GM04504 (cell line): Measurements from ENCODE around the gene PALD1.
"Not testable (repeated sequence)": the region's sequence is repeated elsewhere in the genome, so short reads cannot be mapped to it uniquely, and the experiment has no call there.

Experiments used
- DNase-seq: peaks from one replicate; pipeline ENCODE4 v3.0.0-alpha.2; 2012; ENCODE audit warnings: low read depth

The PALD1 gene

DNA sequence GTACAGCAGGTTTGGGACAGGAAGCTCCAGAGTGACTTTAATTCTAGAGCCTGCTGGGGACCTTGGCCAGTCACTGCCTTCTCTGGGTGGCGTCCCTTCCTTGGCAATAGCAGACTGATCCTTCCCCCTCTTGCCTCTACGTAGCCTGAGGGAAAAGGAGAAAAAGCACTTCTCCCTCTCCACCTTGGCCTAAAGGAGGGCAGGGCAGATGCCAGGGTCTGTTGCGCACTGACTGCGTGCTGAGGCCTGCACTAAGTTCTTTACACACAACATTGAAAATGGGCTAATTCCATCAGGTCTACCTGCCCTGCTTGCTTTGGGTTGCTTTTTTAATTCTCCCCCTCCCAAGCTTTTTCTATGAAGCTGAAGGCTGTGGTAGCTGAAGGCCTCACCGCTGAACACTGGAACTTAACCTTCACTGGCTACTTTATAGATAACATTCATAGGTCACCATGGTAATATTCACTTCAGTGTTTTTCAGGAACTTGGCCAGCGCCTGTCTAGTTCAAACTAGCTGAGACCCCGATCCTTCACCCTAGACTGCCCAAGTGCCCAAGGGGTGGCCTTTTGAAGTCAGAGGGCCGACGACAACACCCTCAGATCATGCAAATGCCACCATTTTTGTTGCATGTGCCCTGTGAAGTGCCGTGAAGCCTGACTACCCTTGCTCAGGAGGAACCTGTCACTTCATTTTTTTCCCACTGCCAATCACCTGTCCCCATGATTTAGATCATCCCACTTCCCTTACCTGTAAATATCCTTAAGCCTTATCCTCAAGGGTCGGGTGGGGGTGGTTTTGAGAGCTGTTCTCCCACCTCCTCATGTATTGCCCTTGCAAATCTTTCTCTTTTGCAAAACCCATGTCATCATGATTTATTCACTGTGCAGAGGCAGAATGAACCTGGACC lies 95.3 kb downstream of the PALD1 start:
- DNase-seq: no peak

GRCh38 chr10:70575486-70575873 lies 96.9 kb downstream of the PALD1 start:
- DNase-seq: no peak

- DNase-seq: no peak
Measured at GRCh38 chr10:70575874-70576802, 97.6 kb downstream of the PALD1 start.

- no peak for DNase-seq
Measured at GRCh38 chr10:70576803-70577517, 98.4 kb downstream of the PALD1 start.

DNA sequence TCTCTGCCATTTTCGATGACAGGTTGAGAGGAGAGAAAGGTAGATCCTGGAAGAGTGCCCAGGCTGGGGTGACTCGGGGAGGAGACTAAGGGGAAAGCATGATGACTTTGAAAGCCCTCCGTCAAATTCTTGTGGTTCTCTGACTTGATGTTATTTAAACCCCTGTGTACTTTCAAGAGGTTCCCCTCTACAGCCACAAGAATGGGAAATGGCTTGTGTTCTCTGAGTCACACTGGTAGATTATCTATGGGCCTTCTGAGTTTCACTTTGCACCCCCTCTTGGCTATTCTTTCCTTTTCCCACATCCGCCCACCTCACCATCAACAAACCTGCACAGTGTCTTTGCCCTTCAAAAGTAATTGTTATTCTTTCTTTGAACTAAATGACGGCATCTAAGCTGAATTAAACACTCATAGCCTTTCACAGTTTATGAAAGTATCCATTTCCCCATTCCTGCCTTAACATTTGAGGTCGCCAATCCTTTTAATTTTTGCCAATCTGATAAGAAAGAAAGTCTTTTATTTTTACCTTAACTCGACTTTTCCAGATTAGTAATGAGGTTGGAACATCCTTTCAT lies 99.9 kb downstream of the PALD1 start:
- no peak for DNase-seq

GRCh38 chr10:70579234-70580002 lies 100.9 kb downstream of the PALD1 start:
- DNase-seq: no peak

- not testable (repeated sequence) for DNase-seq
Measured at GRCh38 chr10:70581176-70581575, 102.6 kb downstream of the PALD1 start.

DNA sequence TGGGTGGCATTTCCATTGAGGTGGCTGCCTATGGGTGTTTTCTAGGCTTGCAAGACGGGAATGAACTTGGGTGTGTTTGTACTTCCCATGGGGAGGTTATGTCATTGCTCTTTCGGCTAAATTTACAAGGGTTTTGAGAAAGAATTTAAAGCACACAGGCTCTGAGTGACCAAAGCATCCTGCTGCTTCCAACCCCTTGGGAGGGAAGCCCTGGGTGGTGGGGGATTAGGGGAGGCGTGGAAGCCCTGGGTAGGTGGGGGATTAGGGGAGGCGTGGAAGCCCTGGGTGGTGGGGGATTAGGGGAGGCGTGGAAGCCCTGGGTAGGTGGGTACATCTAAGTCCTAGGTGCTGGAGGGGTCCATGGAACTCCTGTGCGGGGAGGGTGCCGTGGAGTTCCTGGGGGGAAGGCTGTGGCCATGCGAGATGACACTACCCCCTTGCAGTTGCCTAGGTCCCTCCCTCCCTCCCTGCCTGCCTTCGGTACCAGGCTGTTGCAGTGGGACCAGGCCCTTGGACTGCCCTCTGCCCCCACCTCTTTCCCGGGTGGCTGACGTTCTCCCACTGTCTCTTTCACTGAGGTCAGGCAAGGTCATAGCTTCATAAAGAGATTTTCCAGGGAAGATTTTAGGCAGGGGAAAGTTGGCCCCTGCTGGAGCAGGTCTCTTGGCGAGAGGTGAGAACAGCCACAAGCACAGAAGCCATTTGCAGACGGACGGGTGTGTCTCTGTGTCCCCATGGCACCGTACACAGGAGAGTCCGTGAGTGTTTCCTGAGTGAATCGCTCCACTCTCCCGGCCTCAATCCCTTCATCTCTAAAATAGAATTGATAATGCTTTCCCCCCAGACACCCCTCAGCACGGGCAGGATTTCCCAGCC lies 104.5 kb downstream of the PALD1 start:
- no peak for DNase-seq

DNA sequence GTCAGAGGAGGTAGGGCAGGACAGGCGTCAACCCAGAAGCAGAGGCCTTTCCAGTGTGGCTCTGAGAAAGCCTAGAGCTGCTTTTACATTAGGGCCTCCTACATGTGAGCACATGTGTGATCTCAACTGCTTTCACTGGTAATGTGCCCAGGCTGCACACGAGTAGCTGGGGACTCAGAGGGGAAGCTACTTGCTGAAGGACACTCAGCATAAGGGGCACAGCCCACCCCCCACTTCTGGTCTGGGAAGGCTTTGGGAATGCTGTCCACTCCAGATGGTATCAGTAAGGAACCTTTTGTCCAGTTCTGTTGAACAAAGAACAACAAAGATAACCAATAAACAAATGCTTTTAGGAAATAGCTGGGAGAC lies 105.1 kb downstream of the PALD1 start:
- DNase-seq: no peak

DNA sequence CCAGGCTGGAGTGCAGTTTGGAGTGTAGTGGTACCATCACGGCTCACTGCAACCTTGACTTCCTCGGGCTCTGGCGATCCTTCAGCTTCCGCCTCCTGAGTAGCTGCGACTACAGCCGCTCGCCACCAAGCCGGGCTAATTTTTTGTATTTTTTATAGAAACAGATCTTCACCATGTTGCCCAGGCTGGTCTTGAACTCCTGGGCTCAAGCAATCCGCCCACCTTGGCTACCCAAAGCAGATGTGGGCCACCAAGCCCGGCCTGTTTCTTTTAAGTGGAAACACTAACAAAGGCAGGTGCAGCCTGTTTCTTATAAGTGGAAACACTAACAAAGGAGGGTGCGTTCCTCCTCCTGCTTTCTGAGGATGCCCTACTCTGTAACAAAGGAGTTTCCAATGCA lies 105.8 kb downstream of the PALD1 start:
- no peak for DNase-seq

DNA sequence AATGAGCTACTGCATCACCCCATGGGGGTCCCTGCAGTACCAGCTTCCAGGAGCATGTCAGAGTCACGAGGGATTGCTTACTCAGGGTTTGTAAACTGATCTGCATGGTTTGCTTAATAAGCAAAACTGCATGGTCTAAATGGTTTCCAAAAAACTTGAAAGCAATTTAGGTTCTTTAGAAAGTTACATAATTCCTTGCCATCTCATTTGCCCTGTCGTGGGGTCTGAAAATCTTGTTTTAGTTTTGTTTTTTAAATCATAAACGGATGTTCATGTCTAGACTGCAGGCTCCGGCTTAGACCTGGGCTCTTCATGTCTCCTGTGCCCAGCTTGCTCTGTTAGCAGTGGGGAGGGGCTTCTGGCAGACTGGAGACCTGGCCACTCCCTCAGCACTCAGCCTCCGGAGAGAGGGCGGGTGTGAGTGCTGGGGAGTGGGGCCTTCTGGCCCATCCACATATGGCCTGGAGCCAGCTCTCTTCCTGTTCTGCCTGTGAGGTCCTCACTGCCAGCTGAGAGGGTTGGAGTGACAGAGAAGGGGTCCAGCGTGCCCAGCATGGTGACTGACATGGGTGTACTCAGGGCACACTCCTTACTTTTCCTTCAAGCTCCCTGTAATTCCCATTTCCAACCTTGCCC lies 106.5 kb downstream of the PALD1 start:
- DNase-seq: no peak

- DNase-seq: no peak
Measured at GRCh38 chr10:70585578-70586169, 107.1 kb downstream of the PALD1 start.

DNA sequence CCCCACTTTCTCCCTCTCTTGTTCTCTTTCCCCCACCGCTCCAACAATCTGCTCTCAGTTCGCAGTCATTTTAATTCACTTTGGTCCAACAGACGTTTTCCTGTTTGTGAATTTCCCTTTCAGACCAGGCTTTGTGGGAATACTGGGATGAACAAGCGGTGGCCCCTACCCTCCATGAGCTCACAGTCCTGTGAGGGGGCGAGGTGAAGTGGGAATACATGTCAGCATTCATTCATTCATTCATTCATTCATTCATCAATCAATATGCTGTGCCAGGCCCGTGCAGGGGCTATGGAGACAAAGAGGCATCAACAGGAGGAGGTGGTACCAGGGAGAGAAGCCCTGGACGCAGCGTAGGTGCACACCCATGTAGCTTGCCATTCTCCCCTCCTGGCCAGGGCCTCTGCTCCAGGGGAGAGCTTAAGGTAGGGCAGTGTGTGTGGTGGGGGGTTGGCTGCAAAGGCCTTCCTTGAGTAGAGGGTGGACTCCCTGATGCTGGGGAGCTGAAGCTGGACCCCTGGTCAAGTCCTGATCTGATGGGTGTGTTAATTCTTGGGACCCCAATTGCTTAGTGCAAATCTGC lies 107.9 kb downstream of the PALD1 start:
- DNase-seq: no peak

GRCh38 chr10:70587045-70587658 lies 108.6 kb downstream of the PALD1 start:
- DNase-seq: no peak

- DNase-seq: no peak
Measured at GRCh38 chr10:70588255-70588654, 109.7 kb downstream of the PALD1 start.

GRCh38 chr10:70588859-70589570 lies 110.4 kb downstream of the PALD1 start:
- DNase-seq: no peak

GRCh38 chr10:70589762-70590654 lies 111.4 kb downstream of the PALD1 start:
- peak; percentile 9 for DNase-seq
